GM12875 (cell line): ENCODE measurements around the gene RASAL3.

Experiments used
- H3K4me3 ChIP-seq: one replicate; pipeline ENCODE4 v1.5.1; 2011; ENCODE audit warnings: low read depth, low read length, control low read depth
- TF ChIP-seq, protein P1 (sequence below): IDR thresholded peaks from 2 replicates; pipeline ENCODE4 v1.5.1; 2011; ENCODE audit warnings: low read depth, mild to moderate bottlenecking, control low read depth, inconsistent platforms, low read length, moderate library complexity, borderline replicate concordance; ENCODE audit not compliant: insufficient read depth

RASAL3 gene

DNA sequence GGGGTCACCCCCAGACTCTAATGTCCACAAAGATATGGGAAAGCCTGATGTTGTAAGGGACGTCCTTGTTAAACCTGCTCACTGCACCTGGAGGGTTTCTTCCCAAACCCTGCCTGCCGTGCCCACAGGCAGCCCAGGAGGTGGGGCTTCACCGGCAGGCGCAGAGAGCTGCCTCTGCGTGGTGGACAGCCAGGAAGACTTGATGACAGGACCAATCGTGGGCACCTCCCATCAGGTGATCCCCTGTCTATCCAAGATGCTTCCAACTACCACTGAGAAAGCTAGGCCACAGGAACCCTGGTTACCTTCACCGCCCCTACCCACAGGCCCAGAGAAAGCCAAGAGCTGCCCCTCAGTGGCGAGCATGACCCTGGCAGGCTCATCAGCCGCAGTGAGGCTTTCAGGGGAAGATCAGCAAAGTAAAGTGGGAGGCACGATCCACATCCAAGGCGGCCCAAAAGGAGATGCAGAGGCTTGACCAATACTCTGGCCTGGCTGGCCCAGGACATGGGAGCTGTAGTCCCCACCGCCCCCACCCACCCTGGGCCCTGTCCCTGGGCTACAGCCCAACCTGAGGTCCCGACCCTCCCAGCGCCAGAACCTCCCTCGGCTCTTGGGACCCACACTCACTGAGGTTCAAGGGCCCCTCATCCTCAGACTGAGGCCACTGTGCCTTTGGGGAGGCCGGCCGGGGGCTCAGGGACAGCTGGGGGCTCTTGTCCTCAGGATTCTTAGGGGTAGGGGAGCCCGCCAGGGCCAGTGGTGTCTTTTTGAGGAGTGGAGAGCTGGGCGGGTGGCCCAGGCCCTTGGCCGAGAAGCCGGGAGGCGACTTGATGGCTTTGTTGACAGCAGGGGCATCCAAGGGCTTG is 35.2 kb downstream of the RASAL3 start:
- H3K4me3 ChIP-seq, result no peak overlapping the region
- TF ChIP-seq, protein P1, sequence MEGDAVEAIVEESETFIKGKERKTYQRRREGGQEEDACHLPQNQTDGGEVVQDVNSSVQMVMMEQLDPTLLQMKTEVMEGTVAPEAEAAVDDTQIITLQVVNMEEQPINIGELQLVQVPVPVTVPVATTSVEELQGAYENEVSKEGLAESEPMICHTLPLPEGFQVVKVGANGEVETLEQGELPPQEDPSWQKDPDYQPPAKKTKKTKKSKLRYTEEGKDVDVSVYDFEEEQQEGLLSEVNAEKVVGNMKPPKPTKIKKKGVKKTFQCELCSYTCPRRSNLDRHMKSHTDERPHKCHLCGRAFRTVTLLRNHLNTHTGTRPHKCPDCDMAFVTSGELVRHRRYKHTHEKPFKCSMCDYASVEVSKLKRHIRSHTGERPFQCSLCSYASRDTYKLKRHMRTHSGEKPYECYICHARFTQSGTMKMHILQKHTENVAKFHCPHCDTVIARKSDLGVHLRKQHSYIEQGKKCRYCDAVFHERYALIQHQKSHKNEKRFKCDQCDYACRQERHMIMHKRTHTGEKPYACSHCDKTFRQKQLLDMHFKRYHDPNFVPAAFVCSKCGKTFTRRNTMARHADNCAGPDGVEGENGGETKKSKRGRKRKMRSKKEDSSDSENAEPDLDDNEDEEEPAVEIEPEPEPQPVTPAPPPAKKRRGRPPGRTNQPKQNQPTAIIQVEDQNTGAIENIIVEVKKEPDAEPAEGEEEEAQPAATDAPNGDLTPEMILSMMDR, result no peak

DNA sequence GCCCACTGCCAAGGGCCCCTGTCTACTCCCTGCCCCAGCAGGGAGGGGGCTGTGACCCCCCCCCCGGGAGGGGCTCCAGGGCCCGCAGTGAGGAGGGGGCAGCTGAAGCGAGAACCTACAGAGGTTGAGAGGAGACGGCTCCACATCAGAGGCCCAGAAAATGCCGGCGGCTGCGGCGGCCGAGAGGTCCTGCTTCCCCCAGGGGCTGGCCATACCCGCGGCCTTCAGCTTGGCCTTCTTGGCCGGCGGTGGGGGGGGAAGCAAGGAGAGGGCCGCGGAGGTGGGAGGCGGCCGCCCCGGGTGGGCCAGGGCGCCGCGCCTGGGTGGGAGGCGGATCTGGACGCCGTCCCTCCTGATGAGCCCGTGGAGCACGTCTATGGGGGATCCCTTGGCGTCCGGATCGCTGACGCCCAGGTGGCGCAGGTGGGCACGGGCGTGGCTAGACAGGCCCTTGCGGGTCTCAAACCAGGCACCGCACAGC is 36.3 kb downstream of the RASAL3 start:
- TF ChIP-seq, protein P1, result no peak
- H3K4me3 ChIP-seq, result no peak overlapping the region

DNA sequence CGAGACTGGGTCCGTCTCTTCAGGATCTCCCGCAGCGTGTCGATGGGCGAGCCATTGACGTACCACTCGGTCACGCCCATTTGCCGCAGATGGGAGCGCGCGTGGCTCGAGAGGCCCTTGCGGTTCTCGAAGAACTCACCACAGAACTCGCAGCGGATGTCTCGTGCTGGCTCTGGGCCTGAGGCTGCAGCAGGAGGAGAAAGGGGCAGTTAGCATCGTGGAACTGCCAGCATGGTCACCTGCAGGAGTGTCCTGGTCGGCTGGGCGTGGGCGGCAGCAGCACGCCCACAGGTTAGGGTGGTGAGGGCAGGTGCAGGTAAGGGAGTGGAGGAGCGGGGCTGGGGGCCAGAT is 37.0 kb downstream of the RASAL3 start:
- TF ChIP-seq, protein P1, result no peak
- H3K4me3 ChIP-seq, result no peak overlapping the region

DNA sequence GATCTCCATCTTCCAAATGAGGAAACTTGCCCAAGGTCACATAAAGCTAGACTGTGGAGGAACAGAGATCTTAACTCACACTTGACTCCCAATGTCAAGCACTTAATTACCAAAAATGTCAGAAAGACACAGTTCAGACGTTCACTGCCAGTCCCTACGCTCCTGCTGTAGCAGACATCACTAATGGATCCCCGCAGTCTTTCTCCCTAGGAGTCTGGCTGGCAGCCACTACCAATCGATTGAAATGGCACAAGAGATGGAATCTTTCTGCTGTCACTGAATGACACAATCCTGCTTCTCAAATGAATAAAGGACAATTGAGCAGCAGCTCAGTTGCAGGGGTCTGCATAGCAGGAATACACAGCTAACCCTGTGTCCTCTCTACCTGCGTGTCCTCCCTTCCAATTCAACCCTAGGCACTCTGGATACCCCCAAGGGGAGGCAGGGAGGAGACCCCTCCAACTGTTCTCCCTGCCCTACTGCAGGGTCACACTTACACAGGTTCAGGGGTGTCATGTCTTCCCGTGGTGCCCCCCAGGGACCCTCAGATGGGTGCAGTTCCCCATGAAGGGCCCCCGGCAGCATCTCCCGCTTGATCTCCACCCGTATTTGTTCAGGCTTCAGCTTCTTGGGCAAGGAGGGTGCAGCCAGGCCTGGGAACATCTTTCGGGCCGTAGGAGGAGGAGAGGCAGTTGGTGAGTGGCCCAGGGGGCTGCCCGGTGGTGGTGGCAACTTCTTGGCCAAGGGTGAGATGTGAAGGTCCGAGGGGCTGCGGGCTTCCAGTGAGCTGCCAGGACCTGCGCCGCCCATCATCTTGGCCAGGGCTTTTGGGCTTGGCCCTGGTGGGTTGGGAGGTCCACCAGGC is 37.6 kb downstream of the RASAL3 start:
- H3K4me3 ChIP-seq, result no peak overlapping the region
- TF ChIP-seq, protein P1, result no peak

DNA sequence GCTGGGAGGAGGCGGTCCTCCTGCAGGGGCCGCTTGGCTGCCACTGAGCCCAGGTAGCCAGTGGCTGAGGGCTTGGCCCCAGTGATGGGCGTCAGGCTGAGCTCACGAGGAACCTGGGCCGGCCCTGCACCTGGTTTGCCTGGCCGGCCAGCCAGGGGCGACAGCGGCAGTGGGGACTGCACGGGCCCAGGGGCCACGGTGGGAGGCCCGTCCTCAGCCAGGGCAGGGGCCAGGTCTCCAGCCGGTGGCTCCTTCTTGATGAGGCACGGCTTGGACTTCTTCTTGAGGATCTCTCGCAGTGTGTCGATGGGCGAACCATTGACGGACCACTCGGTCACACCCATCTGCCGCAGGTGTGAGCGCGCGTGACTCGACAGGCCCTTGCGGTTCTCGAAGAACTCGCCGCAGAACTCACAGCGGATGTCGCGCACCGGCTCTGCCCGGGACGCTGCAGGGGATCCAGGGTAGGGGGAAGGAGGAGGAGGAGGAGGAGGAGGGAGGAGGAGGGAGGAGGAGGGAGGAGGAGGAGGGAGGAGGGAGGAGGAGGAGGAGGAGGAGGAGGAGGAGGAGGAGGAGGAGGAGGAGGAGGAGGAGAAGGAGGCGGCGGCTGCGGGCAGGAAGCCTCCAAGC is 38.9 kb downstream of the RASAL3 start:
- H3K4me3 ChIP-seq, result no peak overlapping the region
- TF ChIP-seq, protein P1, result no peak

DNA sequence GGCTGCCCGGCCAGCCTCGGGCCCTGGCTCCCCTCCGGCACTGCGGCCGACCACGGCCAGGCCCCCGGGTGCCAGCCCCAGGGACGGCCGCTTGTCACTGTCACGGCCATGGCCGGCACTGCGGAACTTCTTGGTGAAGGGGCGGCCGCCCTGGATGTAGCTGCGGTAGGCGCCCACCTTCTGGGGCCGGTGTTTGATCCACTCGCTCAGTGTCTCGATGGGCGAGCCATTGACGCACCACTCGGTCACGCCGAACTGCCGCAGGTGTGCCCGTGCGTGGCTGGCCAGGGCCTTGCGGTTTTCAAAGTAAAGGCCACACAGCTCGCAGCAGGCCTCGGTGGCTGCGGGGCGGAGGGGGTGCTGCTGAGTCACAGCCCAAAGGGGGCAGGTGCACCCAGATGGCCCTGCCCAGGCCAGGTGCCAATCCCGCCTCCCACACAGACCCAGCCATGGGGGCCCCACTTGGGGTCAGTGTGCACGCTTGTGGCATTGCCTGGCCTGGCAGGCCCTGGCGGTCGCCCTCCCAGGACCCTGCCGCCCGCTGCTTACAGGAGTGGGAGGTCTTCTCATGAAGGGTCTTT is 39.6 kb downstream of the RASAL3 start:
- no peak overlapping the region for H3K4me3 ChIP-seq
- TF ChIP-seq, protein P1, result no peak
